OCI-LY3 (cell line): ENCODE measurements around the gene RGL1.

Source experiments
- EZH2phosphoT487 ChIP-seq: fragments of 200-600 bp; shearing (Covaris generic); IDR thresholded peaks from 2 replicates; pipeline ENCODE4 v1.6.1; 2018; ENCODE audit warnings: antibody characterized with exemption, mixed run types, low read depth
- TF ChIP-seq, protein P1 (sequence below): fragments of 200-600, 300-600 bp; sonication (generic); IDR thresholded peaks from 2 replicates; pipeline ENCODE4 v1.5.1; 2014; ENCODE audit warnings: antibody characterized with exemption, low read length, low read depth

DNA sequence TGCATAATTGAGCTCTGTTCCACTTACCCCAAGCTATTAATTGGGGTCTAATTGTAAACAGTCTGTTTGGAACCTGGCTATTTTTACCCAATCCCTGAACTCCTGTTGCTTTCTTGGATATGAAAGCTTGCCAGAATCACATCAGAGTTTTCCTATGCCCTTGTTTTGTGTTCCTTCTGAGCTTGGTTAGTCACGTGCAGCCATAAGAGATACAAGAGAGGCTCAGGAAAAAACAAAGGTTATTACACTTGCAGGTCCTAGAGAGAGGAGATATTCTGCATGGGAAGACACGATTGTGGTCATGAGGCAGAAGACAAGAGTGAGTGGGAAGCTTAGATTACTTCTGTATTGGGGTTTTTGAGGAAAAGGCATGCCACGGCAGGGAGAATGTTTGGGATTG is 46.0 kb upstream of the RGL1 start:
- TF ChIP-seq, protein P1, sequence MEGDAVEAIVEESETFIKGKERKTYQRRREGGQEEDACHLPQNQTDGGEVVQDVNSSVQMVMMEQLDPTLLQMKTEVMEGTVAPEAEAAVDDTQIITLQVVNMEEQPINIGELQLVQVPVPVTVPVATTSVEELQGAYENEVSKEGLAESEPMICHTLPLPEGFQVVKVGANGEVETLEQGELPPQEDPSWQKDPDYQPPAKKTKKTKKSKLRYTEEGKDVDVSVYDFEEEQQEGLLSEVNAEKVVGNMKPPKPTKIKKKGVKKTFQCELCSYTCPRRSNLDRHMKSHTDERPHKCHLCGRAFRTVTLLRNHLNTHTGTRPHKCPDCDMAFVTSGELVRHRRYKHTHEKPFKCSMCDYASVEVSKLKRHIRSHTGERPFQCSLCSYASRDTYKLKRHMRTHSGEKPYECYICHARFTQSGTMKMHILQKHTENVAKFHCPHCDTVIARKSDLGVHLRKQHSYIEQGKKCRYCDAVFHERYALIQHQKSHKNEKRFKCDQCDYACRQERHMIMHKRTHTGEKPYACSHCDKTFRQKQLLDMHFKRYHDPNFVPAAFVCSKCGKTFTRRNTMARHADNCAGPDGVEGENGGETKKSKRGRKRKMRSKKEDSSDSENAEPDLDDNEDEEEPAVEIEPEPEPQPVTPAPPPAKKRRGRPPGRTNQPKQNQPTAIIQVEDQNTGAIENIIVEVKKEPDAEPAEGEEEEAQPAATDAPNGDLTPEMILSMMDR = no peak
- no peak for TF ChIP-seq EZH2phosphoT487
